HepG2 (cell line): ENCODE measurements around the gene GSK3A.

Source experiments
- CREB1 ChIP-seq, 2 experiments: fragments of 450-650 bp in 1 of 2; IDR thresholded peaks; 2 replicates each; pipeline ENCODE4 v1.6.1; 2016 to 2017; ENCODE audit warnings: control low read depth in 1 of 2, mild to moderate bottlenecking in 1 of 2, missing compliant biosample characterization in 1 of 2, missing genetic modification characterization in 1 of 2
- EP300 ChIP-seq, 3 experiments: sonication (generic) in 1 of 3; formaldehyde crosslinking in 1 of 3; IDR thresholded peaks; 2 replicates each; pipeline versions ENCODE4 v1.5.1 to v1.6.1; 2011 to 2020; ENCODE audit warnings: low read depth in 2 of 3, low read length in 2 of 3, borderline replicate concordance in 1 of 3, improper control_type of control experiment in 1 of 3, mild to moderate bottlenecking in 1 of 3, missing genetic modification reagents in 1 of 3, moderate library complexity in 1 of 3
- ERF ChIP-seq: IDR thresholded peaks from 2 replicates; pipeline ENCODE4 v1.6.1; 2018; ENCODE audit warnings: missing biosample characterization, missing genetic modification reagents
- PBX2 ChIP-seq: IDR thresholded peaks from 2 replicates; pipeline ENCODE4 v1.6.1; 2016; ENCODE audit warnings: control low read depth
- ZNF383 ChIP-seq: sonication (generic); formaldehyde crosslinking; IDR thresholded peaks from 2 replicates; pipeline ENCODE4 v1.4.0; 2020; ENCODE audit warnings: missing genetic modification reagents, mild to moderate bottlenecking, borderline replicate concordance
- ZNF775 ChIP-seq: sonication (generic); formaldehyde crosslinking; IDR thresholded peaks from 2 replicates; pipeline ENCODE4 v1.4.0; 2020; ENCODE audit warnings: missing genetic modification reagents, mild to moderate bottlenecking, moderate library complexity, borderline replicate concordance

GRCh38 chr19:42289556-42290041 is 47.2 kb upstream of the GSK3A start:
- TF ChIP-seq ZNF383 (no peak), ERF (CRISPR knock-in tag) (no peak), PBX2 (no peak), EP300 (IDR thresholded peaks at IDR 0.05; ENCODE audit: low read depth in 2 of 2, low read length in 2 of 2) (no peak), EP300 (CRISPR knock-in tag; IDR thresholded peaks at IDR 0.05; ENCODE audit: borderline replicate concordance) (no peak), ZNF775 (CRISPR knock-in tag) (no peak), CREB1 (IDR thresholded peaks at IDR 0.05) (no peak), CREB1 (CRISPR knock-in tag; IDR thresholded peaks at IDR 0.05) (no peak)
